ENCODE data around the gene INPP5F. TPM values are rescaled to one million over a fixed set of nuclear protein-coding genes. Genes with fewer than 3 reads are reported as not detected.
A peak's percentile ranks its signal among the peaks of the same experiment; 100 is the strongest.

INPP5F gene
- polyA plus RNA-seq, 4 donors = 54.4 to 70.9 (median 59.3) TPM

DNA sequence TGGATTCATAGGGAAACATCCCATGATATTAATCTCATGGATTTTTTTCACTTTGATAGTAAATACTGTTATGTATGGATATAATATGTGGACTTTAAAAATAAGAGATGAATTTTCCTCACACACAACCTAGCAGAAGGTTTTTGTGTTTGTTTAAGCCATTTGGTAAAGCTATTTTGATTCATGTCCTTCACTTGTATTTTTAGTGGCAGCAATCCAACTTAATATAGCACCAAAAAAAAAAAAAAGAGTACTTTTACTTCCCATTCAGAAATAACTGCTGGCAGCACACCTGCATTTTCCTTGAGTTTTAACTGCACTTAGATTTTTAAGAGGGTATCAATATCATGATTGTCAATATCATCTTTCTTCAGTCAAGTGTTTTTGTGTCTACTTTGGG lies 86.8 kb downstream of the INPP5F start:
- no peak for DNase-seq (ENCODE audit: low read depth in 4 of 4, low spot score in 3 of 4)

DNA sequence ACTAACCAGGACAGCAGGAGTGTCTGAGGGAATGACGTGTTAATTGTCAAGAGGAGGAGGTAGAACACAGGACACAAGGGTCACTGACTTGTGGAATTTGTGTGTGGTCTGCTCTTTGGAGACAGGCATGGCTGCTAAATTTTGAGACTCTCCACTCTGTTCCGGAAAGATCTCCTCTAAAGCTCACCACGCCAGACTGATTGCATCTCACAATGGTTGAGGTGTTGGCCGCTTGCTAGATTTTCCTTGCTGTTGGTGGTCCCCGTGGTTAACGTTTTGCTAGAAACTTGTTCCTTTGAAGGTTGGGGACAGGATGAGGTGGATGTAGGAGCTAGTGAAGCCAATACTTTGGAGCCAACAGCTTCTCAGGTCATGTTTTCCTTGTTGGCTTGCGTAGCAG lies 89.8 kb downstream of the INPP5F start:
- DNase-seq (ENCODE audit: low read depth in 4 of 4, low spot score in 3 of 4) = no peak

DNA sequence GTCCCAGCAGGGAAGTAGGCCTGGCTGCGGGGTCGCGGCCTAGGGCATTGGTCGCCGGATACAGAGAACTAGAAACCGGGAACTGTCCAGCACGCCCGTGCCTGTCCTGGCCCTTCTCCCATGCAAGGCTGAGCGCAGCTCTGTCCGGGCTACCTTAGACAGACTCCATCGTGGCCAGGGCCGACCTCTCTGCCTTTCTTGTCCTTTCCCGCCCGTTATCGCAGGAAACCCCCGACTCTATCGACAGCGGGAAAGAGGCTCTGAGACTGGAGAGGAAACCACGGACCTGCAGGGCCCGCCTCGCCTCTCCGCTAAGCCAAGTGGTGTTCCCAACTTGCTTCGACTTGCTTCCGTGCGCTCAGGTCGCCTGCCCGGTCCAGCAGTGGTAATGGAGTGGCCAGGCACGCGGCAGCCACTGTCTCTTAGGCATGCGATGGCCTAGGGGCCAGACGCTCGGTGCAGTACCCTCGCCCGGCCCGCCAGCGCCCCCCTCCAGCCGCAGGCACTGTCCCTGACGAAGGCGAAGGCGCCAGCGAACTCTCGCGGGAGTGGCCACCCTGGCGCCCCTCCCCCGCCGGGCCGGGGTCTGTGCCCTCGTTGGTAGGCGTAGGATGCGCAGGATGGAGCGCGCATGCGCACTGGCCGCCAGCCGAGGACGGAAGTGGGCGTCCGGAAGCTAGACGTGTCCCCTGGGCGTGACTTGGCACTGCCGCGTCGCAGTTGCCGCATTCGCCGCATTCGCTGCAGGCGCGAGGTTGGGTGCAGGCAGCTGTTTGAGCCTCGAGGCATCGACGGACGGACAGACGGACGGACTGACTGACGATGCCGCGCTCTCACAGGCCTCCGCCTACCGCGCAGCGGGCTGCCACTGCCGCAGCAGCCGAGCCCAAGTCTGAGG lies 92.4 kb downstream of the INPP5F start:
- DNase-seq (ENCODE audit: low read depth in 4 of 4, low spot score in 3 of 4) = peak; percentile 69 to 79 (median 72)

DNA sequence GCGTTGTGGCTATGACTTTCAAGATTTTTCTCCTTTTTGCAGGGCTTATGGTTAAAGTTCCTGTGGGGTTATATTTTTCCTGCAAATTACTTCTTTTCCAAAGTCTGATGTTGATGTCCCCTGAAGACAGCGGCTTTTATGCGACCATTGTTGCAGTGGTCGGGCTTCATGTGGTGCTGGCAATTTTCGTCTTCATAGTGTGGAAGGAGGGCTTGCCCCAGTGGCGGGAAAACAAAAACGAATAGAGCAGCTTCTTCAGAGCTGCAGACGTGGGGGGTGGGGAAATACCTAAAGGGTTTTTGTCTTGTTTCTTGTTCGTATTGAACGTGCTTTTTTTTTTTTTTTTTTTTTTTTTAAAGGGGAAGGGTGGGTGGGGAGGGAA lies 93.0 kb downstream of the INPP5F start:
- DNase-seq (ENCODE audit: low read depth in 4 of 4, low spot score in 3 of 4) = peak in 2 of 4 donors; percentile 12 to 23

DNA sequence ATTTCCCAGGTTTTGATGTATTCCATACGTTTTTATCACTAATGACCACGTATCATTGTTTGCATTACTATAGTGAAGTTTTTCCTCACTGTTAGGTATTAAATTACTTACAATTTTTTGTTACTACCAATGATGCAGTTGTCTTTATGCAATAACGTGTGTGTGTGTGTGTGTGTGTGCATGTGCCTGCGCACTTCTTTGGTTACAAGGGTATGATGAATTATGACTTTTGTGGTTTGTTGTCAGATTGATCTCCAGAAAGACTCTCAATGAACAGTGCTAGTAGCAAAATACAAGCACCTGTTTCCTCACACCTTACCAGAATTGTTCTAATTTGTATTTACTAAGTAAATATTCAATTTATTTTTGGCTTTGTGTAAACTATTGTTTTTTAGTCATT lies 95.3 kb downstream of the INPP5F start:
- DNase-seq (ENCODE audit: low read depth in 4 of 4, low spot score in 3 of 4) = no peak

DNA sequence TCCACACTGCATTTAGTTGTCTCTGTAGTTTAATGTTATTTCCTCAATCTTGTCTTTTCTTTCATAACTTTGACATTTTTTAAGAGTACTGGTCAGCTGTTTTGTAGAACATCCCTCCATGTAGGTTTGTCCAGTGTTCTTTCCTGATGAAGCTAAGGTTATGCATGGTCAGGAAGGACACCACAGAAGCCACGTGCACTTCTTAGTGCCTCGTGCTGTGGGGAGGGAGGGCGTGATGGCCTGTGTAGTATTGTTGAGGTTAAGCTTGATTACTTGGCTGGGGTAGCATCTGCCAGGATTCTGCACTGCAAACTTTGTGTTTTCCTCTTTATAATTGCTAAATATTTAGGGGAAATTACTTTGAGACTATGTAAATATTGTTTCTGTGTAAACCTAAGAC lies 98.4 kb downstream of the INPP5F start:
- DNase-seq (ENCODE audit: low read depth in 4 of 4, low spot score in 3 of 4) = no peak

DNA sequence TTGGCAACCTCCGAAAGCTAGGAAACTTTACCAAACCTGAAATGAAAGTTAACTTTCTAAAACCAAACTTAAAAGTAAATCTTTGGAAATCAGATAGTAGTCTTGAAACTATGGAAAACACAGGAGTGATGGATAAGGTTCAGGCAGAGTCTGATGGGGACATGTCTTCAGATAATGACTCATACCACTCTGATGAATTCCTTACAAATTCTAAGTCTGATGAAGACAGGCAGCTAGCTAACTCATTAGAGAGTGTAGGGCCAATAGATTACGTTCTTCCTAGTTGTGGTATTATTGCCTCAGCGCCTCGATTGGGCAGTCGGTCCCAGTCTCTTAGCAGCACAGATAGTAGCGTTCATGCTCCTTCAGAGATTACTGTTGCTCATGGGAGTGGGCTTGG lies 100.9 kb downstream of the INPP5F start:
- no peak for DNase-seq (ENCODE audit: low read depth in 4 of 4, low spot score in 3 of 4)

DNA sequence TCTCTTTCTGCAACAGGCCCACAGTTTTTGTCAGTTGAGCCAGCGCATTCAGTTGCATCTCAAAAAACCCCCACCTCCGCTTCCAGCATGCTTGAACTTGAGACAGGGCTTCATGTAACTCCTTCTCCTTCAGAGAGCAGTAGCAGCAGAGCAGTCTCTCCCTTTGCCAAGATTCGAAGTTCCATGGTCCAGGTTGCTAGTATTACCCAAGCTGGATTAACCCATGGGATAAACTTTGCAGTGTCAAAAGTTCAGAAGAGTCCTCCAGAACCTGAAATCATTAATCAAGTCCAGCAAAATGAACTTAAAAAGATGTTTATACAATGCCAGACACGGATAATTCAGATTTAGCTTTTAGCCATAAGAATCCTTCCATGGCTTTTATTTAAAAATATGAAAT lies 101.6 kb downstream of the INPP5F start:
- DNase-seq (ENCODE audit: low read depth in 4 of 4, low spot score in 3 of 4) = no peak

DNA sequence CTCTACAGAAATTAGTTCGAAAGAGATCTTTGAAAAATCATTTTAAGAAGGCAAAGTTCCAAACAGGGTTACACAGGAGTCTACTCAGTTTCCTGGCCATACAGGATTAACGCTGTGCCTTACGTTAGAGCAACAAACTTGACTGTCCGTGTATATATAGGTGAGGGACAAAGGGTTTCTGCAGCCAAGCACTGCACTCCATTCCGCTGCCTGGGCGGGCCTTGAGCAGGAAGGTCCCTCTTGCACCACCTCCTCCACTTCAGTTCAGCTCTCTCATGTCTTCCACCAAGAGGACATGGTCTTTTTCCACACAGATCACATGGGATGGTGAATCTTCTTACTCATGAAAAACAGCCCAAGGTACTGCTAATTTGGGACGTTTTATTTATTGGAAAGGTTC lies 103.6 kb downstream of the INPP5F start:
- DNase-seq (ENCODE audit: low read depth in 4 of 4, low spot score in 3 of 4) = no peak

DNA sequence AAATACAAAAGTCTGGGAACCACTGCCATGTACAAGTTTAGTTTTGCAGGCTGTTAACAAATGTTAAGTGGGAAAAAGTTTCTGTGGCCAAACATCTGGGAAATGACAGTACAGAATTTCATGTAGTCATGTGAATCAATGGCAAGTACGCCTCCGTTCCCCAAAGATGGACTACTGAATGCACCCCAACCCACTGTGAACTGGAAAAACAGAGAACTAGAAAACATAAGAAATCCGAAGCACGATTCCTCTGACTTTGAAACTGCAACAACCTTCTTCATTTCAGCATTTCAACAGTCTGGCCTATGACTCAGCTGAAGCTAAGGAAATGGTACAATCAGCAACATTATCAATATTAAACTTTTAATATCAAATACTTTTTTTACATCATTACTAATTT lies 105.0 kb downstream of the INPP5F start:
- no peak for DNase-seq (ENCODE audit: low read depth in 4 of 4, low spot score in 3 of 4)

DNA sequence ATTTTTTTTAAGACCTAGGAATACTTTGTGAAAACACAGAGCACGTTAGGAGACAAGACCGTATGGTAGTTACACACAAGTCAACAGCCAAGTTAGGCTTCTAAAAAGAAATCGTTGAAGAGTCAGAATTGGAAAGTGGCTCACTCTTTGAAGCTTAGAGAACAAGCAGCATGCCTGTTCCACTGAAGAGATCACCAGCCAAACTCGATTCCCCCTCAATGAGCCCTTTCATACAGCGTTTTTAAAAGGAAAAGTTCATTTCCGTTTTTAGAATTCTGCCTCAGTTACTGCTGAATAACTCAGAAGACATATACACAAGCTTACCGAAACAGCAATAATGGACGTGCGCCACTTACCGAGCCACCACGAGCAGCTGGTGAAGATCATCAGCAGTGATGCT lies 105.8 kb downstream of the INPP5F start:
- DNase-seq (ENCODE audit: low read depth in 4 of 4, low spot score in 3 of 4) = no peak

DNA sequence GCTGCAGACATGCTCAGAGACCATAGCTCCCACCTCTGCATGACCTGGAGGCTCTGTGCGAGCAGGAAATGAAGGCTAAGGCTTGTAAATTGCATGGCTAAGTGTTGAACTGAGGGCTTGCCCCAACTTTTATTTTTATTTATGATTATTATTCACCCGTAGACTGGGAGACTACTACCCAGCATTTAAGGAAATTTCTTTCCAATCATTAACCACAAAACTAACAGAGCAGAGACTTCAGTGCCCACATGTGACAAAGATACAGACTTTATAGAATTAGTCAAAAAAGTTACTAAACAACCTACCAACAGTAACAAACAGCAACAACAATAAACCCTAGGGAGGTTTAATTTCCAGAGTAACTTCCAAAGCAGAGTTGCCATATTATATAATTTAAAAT lies 107.1 kb downstream of the INPP5F start:
- DNase-seq (ENCODE audit: low read depth in 4 of 4, low spot score in 3 of 4) = no peak

DNA sequence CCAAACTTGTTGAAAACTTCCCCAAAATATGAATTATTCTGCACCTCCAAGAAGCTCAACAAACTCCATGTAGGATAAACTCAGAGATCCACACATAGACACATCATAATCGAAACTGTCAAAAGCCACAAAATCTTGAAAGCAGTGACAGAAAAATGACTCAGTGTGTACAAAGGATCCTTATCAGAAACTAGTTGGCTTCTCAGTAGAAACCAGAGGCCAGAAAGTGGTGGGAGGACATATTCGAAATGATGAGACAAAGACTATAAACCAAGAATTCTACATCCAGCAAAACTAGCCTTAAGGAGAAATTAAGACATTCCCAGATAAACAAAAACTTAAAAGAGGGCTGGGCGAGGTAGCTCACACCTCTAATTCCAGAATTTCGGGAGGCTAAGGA lies 108.3 kb downstream of the INPP5F start:
- DNase-seq (ENCODE audit: low read depth in 4 of 4, low spot score in 3 of 4) = no peak

DNA sequence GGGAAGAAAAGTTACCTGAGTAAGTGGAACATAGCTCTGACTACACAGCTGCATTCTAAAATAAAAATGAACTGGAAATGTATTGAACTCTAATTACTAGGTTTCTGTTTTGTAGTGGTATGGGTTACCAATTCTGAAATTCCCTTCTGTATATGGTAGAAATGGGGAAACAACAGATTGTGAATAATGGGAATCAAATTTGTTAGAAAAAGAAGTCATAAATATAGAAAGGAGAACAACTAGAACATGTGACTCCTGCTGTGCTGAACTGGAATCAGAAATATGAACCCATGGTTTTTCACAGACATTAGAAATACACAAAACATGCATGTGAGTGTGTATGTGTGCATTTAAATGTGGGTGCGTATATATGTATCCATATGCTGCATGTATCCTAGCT lies 119.8 kb downstream of the INPP5F start:
- no peak for DNase-seq (ENCODE audit: low read depth in 4 of 4, low spot score in 3 of 4)

DNA sequence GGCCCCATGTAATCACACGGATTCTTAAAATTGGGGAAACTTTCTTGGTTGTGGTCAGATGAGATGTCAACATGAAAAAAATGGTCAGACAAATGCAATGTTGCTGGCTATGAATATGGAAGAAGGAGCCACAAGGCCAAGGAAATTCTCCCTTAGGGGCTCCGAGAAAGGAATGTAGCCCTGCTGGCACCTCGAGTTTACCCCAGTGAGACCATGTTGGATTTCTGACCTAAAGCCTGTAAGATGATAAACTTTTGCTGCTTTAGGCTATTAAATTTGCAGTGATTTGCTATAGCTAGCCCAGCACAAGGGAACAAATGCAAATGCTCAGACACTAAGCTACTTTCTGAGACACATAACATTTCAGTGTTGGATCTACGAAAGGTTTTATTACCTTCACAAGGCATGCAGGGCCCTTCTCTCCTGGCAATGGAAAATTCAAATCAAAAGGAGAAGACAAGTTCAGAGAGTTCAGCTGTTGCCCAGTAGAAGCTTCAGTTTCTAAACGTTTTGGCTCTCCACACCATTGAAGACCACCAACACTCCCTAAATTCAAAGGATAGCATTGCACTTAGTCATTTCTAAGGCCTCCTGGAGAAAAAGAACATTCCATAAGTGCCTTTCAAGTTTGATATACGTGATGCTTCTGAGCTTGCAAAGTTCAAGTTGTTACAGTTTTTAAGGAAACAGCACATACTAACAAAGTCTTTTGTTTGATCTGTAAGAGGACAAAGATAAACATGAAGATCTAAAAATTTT lies 123.4 kb downstream of the INPP5F start:
- DNase-seq (ENCODE audit: low read depth in 4 of 4, low spot score in 3 of 4) = no peak

DNA sequence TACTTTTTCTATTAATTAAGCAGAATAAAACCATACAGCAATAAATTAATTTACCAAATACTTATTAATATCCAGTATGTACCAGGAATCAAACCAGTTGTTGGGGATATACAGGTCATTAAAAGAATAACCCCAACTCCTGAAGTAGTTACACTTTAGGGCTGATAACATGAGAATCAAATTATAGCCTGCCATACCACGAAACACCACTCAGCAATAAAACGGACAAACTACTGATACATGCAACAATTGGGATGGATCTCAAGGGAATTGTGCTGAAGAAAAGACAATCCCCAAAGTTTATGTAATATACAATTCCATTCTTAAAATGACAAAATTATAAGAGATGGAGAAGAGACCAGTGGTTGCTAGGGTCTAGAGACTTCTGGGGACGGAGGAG lies 124.1 kb downstream of the INPP5F start:
- DNase-seq (ENCODE audit: low read depth in 4 of 4, low spot score in 3 of 4) = no peak

DNA sequence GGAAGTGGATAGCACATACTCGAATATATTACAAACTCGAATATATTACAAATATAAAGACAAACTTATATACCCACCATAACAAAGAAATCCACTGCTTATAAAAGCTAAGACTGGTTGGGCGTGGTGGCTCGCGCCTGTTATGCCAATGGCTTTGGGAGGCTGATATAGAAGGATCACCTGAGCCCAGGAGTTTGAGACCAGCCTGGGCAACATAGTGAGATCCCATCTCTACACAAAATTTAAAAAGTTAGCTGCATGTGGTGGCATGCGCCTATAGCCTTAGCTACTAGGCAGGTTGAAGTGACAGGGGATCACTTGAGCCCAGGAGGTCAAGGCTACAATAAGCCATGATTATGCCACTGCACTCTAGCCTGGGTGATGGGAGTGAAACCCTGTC lies 126.4 kb downstream of the INPP5F start:
- no peak for DNase-seq (ENCODE audit: low read depth in 4 of 4, low spot score in 3 of 4)

DNA sequence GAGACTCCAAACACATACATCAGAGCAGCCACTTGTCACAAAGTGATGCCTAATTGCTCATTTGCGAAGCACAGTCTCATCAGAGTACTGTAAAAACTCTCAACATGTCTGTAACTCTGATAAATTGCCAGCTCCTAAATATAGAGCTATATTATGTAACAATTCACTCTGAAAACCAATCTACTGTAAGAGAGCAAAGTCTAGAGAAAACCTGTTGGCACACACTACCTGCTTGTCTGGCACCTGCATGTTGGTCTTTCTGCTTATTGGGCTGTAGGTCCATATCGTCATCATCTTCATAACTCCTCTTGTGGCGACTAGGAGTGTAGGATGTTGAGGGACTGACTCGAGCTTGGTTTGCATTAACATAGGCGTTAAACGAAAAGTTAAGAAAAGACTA lies 127.0 kb downstream of the INPP5F start:
- no peak for DNase-seq (ENCODE audit: low read depth in 4 of 4, low spot score in 3 of 4)

DNA sequence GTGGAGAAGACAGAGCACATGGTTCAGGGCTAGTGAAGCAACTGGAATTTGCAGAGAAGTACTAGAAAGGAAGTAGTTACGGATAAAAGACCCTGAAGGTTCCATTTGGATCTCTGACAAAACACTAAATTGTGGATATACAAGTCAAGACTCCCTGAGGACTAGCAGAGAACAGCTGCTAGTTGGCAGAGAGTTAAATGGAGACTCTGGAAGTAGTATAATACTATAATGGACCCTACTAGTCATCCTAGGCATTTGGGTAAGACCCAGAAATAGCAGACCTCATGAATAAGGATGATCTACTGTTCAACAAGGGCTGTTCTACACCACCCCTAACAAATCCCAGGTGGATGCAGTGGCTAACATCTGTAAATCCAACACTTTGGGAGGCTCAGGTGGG lies 127.7 kb downstream of the INPP5F start:
- DNase-seq (ENCODE audit: low read depth in 4 of 4, low spot score in 3 of 4) = no peak

DNA sequence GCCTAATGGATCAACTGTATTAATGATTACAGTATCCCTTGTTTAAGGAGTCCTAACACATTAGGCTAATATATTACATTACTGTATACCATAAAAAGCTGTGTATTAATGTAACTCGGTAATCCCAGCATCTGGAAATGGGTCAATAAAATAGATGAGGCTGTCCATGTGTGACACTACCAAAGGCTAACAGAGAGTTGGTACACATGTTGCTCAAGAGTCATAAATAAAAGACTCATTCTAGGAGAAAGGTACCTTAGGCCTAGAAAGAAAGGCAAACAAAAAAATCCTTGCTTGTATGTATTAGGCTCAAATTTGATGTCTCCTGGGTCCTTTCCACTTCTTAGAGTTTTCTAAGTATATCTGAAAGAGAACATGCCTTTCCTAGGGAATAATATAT lies 132.2 kb downstream of the INPP5F start:
- no peak for DNase-seq (ENCODE audit: low read depth in 4 of 4, low spot score in 3 of 4)

DNA sequence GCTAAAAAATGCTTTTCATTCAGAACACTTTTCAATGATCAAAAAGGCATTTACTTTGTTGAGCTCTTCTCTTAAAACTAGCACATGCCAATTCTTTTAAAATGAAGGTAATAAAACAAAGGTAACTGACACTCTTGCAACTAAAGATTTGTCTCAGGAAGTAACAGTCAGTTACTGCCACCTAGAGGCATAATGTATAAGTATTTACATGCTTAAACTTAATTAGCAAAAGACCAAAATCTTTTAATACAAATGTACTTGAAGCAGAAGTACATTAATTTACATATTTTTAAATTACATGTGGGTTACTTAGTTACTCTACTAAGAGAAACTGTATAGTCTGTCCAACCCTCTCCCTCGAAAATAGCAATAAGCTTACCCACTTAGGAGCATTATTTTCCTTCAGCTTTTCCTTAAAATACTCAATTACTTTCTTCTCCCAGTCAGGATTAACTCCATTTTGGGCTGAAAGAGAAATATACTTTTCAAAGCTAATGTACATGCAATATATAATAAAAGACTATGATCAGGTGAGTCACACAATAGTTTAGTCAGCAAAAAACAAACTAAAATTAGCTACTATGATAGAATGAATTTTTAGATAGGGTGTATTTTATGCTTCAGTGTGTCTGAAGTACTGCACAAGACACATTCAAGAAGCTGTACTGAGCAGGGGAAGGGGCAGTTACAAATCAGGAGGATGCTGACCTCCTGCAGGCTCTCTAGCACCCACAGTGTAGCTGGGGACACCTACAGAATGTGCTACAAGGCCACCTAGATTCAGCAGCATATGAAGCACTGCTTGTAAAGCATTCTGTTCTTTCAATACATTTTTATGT lies 133.8 kb downstream of the INPP5F start:
- peak in 1 of 4 donors; percentile 2 for DNase-seq (ENCODE audit: low read depth in 4 of 4, low spot score in 3 of 4)

All from left renal pelvis (tissue), 4 donors.